GM19372 (cell line): ENCODE data around the gene TMEM164.
A peak's percentile ranks its signal among the peaks of the same experiment; 100 is the strongest.

Experiments
- ATAC-seq: cut with Tn5 transposase; IDR thresholded peaks from one replicate; pipeline ENCODE4 v1.9.1; 2021; ENCODE audit warnings: mild to moderate bottlenecking, low read depth, moderate library complexity; ENCODE audit not compliant: unreplicated experiment

Gene TMEM164

DNA sequence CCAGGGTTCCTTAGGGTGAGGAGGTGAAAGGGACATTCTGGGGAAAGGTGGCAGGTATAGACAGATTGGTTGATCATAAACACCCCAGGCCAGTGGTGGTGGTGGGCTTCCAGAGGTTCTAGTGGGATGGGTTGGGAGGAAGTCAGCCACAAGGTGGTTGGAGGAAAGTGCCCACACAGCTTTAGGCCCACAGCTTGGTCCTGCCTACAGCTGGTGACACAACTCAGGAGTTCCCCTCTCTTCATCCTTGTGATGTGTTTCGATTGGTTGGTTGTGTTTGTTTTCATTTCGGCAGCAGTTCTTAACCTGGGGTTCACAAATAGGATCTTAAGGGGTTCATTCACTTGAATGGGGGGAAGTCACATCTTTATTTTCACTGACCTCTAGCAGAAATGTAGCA, 157.0 kb downstream of the TMEM164 start:
- no peak for ATAC-seq

DNA sequence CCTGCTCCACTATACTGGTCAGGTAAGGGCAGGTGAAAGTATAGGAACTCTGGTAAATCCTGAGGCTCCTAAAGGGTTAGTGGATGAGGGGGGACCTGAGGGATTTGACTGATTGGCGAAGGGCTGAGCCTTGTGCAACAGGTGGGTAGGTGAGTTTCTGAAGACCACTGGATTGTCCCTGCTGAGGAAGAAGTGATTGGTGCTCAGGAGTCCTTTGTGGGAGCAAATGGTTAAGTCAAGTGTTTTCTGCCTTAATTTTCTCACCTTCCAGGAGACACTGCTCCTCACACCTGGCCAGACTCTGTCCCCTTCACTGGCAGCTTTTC, 158.4 kb downstream of the TMEM164 start:
- ATAC-seq = no peak

DNA sequence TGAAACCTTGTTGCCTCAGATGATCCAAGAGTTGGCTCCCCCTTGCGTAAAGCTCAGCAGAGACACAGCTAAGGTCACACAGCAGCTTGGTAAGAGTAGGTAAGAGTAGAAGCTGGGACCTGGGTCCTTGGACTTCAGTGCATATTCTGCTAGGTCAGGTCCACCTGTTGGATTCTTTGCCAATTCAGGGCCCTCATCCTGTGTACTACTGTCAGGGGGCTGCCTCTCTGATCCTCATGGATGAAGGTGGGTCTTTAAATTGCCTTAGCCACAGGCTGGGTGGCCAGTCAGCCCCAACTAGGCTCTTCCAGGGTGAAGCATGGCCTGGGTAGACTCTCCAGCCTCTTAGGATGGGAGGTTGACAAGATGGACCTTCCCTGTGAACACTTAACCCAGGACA, 159.2 kb downstream of the TMEM164 start:
- ATAC-seq = no peak

DNA sequence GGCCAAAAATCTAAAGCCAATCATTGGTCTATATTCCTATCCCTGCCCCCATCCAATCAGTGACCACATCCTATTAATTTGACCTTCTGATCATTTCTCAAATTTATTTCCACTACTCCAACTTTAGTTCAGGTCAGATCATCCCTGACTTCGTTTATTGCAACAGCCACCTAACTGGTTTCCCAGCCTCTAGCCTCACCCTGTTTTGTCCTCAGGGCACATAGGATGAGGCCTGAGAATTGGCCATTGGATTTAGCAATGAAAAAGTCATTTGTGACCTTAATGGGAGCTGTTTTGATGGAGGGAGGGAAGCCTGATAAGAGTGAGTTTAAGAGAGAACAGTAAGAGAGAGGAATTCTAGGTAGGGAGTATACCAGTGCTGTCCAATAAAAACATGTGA, 160.0 kb downstream of the TMEM164 start:
- no peak for ATAC-seq

DNA sequence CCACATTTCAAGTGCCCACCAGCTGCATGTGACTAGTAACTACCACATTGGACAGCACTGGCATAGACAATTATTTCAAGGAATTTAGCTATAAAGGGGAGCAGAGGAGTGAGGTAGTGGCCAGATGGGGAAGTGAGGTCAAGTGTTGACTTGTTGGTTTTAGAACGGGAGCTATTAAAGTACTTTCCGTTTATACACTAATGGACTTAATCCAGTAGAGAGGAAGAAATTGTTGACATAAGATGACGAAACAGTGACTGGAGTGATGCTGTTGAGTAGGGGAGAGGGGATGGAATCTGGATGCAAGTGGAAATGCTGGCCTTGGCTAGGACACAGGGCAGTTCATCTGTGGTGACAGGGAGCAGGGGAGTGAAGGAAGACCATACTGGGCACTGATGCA, 160.6 kb downstream of the TMEM164 start:
- no peak for ATAC-seq

DNA sequence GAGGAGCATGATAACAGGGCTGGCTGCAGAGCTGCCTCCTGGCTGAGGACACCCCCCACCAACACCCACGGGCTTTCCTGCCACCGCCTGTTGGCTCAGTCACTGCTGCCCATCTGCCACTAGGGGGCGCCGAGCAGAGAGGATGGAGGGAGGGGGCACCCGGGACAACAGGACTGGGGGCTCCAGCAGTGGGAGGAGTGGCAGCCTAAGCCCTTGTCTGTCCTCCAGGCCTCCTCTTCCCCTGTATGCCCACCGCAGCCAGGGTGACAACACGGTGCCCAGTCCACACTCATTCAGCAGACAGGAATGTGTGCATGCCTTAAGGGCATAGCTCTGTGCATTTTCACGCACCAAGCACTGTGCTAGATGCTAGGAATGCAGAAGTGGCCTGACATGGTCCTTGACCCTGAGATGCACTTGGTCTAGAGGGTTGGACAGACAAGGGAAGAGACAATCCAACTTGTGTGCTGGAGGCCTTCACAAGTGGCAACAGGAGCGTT, 165.1 kb downstream of the TMEM164 start:
- ATAC-seq = no peak

DNA sequence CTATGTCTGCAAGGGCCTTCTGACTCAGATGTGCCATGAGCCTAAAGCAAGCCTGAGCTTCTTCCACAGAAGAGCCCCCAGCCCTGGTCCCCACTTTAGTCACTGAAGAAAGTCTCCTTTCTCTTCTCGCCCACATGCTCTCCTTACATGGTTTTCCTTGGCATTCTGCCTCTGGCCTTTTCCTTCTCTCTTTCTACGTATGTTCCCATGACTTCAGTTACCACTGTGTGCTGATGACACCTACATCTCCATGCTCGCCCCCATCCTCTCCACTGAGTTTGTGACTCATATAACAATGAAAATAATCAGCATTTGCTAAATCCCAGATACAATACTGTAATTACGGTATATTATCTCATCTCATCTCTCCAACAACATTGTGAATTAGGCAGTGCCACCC, 165.7 kb downstream of the TMEM164 start:
- ATAC-seq = no peak

DNA sequence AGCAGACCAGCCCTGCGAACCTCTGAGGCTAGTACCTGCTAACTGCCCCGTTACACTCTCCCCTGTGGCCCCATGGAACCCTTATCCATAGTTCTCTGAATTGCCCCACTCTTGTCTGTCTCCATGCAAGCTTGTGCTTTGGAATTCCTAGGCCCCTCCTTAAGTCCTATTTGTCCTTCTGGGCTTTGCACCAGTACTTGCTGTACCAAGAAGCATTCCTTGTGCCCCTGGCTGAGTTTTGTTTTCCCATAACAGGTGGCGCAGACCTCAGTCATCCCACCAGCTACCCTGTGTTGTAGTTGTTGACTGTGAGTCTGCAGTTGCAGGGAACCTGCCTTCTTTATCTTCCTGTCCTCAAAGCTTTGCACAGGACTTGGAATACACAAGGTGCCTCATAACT, 167.1 kb downstream of the TMEM164 start:
- no peak for ATAC-seq

DNA sequence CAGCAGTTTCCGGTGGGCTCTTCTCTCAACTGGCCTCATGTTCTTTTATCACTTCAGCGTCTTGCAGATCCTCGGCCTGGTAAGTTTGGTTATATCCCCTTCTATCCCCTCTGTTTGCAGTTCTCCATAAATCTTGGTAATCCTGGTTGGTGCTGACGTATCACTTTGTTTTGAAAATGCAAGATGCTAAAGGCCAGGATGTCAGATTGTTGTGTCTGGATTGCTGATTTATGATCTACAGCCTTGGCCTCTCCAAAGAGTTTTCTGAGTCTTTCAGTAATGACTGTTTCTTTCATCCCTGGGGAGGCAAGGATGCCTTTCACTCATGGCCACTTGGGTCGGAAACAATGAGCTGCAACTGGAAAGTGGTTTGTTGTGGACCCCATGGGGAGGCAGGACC, 168.5 kb downstream of the TMEM164 start:
- ATAC-seq = no peak

DNA sequence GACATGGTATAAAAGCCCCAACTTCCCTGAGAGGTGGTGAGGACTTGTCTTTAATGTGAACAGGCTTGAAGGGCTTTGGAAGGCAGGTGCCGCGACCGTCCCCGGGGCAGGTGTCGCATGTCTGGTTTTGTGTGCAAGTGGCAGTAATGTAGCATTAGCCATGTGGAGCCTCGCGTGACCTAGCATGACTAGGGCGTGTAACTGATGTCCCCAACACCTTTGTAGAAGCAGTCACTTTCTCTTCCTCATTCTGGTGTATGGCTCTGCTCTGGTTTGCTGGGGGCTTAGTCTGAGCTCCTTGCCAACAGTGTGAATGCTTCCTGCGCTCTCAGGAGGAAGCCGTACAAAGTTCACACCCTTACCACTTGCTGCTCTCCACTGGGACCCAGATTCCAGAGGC, 169.3 kb downstream of the TMEM164 start:
- ATAC-seq = peak; percentile 99

DNA sequence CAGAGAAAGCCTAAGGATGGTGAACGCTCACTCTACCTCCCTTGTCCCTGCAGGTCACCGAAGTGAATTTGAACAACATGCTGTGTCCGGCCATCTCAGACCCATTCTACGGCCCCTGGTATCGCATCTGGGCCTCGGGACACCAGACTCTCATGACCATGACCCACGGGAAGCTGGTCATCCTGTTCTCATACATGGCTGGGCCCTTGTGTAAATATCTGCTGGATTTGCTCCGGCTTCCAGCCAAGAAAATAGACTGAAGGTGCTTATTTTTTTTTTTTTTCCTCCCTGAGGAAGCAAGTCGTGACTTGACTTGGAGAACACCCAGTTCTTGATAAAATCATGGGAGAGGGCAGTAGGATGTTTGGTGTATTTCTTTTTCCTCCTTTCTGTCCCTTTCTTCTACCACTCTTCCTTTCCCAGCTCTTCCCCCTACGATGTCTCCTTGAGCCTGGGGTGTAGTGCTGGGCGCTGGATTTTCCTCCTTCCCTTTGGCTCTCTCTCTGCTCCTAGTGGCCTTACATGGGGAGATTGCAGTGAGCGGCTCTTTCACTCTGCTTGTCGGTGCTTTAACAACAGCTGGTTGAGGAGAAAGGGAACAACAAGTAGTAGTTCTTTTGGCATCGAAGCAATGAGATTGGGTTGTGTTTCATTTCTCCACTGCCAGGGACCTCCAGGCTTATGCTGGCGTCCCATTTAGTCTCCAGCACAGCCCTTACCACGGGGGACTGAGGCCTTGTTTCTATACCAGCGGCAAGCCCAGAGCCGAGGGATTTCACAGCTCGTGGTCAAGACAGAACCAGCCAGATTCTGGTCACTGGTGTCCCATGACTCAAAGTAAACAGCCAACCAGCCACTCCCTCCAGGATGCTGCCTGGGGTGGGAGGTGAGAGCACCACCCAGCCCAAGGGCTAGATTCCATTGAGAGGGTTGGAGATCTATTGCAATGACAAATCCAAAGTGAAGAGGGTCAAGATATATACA, 170.6 kb downstream of the TMEM164 start:
- ATAC-seq = no peak

DNA sequence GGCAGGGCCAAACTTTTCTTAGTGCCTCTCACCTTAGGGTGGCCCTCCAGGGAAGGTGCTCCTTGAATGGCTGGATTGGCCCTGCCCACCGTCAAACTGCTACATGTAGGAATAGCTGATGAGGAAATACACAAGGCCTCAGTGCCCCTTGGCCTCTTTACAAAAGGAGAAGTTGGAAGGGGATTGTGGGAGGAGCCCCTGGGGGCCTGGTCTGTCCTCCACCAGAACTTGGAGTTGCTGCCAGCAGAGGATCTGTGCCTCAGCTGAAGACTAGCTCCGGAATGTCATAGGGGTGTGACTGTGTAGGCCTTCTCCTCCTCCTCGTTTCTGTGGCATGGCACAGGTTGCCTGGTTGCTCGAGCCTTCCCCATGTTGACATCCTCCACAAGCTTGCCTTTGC, 172.2 kb downstream of the TMEM164 start:
- ATAC-seq = no peak

DNA sequence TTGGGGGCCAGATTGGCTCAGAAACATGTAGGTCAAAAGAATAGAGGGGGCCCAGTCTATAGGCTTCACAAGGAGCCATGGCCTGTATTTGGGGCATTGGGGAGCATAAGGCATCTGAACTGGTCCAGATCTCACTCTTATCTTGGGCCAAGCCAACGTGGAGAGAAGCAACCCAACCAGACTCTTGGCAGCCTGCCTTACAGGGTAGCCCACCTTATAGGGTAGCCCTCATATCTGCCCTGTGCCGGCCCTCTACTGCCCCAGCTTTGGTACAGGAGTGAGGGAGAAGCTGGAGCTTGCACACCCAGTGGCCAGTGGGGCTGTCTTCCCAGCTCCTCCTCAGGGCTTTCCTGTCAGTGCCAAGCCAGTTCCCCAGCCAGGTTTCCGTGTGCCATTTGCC, 172.8 kb downstream of the TMEM164 start:
- no peak for ATAC-seq

DNA sequence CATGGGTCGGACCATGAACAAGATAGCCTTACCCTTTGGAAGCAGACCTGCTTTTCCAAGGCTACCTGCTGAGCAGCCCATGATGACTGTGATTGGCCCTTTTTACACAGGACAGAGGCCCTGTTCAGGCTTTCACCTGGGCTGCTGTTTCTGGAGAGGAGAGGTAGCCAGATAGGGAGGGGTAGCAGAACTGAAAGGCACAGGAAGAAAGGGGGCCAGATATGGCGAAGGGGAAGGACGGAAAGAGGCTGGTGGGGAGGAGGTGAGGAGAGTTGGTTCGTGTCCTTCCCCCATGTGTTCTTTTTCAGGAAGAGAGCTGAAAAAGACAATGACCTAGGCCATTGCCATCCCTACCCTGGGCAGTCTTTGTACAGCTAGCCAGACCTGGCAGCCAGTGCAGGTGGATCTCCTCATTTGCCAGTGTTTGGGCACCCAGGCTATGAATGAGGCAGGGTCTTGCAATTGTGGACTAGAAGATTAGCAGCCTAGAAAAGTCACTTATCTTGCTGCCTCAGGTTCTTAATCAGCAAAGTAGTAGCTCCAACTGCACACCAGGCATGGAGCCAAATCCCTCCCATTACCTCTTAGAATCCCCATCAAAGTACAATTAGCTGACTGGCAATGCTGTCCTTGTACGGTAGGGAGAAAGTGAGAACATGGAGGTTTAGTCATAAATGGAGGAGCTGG, 175.4 kb downstream of the TMEM164 start:
- ATAC-seq = no peak

DNA sequence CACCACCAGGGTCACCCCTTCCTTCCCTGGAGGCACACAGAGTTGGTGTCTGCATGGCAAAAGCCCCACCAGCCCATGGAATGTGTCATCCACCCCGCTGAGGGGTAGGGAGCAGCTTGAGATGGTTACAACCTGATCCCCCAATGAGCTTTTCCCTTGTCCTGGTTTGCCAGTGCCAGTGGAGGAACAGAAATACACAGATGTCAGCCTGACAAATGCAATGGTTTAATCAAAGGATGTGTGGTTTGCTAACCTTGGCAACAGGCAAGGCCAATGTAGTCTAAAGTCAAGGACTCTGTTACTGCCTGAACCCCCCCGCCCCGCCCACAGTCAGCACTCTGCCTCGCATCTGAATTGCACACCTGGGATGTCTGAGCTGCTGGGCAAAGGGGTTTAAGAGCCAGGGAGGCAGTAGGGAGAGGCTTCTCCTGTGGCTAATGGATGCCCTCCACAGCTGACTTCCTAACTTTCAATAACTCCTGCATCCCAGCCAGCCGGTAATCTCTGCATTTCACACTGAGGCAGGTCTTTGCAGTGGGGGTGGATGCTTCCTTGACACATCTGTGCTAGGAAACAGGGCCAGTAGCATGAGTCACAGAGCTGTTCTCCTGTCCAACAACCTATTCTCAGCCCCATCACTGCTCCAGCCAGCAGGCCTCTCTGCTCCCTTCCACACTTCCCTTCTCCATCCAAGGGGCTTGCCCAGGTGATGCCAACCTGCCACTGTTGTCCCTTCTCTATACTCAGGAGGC, 177.4 kb downstream of the TMEM164 start:
- no peak for ATAC-seq

DNA sequence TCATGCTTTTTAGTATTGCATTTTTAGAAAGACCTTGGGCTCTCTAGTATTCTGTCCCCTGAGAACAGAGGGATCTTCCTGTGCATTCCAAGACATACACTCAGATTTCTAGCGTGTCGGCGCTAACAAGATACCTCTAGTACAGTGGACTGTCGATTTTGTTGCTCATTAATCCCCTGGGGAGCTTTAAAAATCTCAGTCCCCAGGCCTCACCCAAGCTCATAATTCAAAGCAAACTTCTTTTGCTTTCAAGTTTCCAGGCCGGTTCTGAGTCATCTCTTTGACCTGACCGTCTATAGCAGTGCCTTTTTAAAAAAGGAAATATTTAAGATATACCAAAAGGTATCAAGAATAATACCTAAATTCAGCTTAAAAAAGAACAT, 178.0 kb downstream of the TMEM164 start:
- peak; percentile 91 for ATAC-seq

DNA sequence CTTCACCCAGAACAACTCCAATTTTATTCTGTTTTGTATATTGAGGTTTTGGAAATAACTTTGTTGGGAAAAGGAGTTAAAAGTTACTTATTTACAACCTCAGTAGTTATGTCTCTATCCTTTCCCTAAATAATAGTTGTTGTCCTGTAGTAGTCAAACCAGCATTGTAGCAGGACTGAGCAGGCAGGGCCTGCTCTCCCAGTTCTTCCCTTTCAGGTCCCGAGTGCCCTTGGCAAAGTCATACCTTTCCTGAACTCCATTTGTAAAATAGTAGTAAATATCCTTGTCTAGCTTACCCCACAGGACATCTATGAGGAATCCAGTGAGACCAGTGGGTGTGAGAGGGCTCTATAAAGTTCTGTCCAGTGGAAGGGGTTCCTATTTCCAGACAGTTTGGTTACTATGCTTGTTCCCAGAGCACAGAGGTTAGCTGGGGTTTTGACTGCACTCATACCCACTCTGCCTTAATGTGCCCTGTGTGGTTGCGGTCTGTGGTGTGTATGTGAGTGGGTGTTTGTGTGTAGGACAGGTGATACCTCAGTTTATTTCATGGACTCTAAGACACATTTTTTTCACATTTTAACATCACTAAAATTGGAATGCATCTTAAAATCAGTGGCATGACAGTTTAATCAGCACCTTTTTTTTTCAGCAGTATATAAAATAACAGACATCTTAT, 178.7 kb downstream of the TMEM164 start:
- ATAC-seq = no peak

DNA sequence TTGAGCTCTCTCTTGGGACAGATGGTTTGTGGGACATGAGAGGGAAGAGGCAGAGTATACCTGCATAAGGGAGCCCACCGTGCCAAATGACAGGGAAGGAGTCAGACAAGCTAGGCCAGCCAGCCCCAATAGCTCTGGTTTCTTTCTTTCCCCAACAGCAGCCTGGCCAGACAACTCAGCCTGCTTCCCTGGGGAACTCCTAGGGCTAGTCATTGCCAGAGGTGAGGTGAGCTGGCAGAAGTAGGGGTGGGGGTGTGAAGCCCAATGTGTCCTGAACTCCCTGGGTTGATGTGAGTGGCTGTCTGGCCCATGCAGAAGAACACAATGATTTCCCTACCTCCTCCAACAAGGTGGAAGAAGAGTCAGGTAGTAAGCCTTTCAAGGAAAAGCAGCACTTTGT, 179.4 kb downstream of the TMEM164 start:
- ATAC-seq = no peak

DNA sequence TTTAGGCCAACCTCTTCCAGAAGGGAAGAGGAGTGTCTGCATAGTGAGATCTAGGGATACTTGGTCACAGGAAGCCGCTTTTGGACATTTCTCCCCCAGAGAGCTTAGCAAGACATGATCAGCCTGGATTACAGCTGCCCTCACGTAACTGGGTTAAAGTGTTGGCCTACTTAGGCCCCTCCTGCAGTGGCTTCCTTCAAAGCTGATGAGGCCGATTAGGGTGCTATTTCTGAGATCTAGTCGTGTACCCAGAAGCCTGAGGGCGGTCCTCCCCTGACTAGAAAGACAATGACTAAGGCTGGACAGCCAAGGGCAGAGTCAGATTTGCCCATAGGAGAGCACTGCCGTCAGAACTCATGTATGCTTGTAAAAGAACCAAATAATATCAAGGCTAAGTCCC, 180.0 kb downstream of the TMEM164 start:
- no peak for ATAC-seq

DNA sequence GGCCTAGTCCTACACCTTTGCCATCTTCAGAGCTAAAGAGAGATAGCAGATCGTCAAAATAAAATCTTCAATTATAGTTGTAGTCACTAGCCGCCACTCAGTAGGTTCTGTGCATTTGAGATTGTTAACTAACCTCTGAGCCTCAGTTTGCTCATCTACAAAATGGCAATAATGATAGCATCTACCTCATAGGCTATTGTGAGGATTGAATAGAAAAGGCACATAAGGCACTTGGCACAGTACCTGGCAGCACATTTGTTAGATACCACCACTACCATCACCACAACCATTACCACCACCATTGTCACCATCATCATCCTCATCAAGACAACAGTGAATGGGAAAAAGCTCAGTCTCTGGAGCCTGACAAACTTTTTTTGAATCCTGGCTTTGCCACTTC, 180.4 kb downstream of the TMEM164 start:
- ATAC-seq = no peak
